ENCODE measurements around the gene ACKR2.

GRCh38 chr3:42868841-42869240 is 59.6 kb downstream of the ACKR2 start:
- no peak for TF ChIP-seq CTCF (IDR thresholded peaks at IDR 0.05; ENCODE audit: poor library complexity)
- TF ChIP-seq EZH2phosphoT487 (IDR thresholded peaks at IDR 0.05; ENCODE audit: low read depth, severe bottlenecking, unreplicated experiment) = no peak

Measured in hepatocyte (in vitro differentiated cells).